ENCODE results near the gene TAGLN3.

TAGLN3 gene

DNA sequence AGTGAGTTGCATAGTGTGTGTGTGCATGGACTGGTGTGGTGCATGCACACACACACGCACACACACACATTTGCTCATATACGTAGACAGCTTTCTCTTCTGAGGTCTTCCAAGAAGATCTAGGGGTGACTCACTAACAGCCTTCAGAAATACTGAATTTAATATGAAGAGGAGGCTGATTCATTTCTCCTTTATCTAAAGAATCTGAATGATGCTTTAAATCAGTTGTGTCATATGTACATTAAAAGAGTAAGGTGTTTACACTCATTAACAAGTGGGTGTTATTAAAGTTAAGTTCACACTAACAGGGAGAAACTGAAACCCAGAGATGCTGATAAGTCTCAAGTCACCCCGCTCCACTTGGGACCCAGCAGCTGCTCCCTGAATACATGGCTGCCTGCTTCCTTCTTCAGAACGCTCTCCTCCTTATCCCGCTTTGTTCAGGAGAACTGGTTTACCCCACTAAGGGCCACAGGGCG is 57.8 kb downstream of the TAGLN3 start:
- no peaks in the 10 kb centered on the region for H3K36me3 ChIP-seq (ENCODE audit: insufficient read depth, low read length)
- H2AFZ ChIP-seq (ENCODE audit: low read depth, low read length) = no peak overlapping the region
- peaks cover 4% of the 10 kb centered on the region for H3K4me1 ChIP-seq (ENCODE audit: insufficient read depth, low read length)
- no peak overlapping the region for H3K4me3 ChIP-seq (ENCODE audit: low read length)
- H3K27me3 ChIP-seq (ENCODE audit: insufficient read depth, low read length) = no peaks in the 10 kb centered on the region
- no peaks in the 10 kb centered on the region for H3K9me3 ChIP-seq (ENCODE audit: low read length)

DNA sequence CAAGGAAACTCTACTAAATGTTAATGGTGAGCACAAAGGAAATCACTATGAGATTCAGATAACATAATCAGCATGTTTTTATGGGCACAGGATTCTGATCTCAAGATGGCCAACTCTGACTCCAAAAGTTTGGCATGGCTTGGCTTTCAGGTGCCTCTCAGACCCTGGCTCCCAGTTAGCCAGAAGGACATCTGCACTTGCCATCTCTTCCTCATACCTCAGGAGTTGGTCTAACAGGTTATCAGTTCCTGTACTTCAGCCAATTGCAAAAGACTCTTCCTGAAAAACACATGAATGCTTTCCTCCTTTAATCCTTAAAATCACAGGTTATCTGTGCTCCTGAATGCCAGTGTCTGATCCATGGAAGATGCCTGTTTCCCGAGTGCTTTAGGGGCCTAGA is 60.8 kb downstream of the TAGLN3 start:
- Histone ChIP-seq H3K36me3 (ENCODE audit: insufficient read depth, low read length) (no peaks in the 10 kb centered on the region), H3K4me3 (ENCODE audit: low read length) (no peak overlapping the region), H3K27me3 (ENCODE audit: insufficient read depth, low read length) (no peaks in the 10 kb centered on the region), H2AFZ (ENCODE audit: low read depth, low read length) (no peak overlapping the region), H3K4me1 (ENCODE audit: insufficient read depth, low read length) (peaks cover 4% of the 10 kb centered on the region), H3K9me3 (ENCODE audit: low read length) (no peaks in the 10 kb centered on the region)

DNA sequence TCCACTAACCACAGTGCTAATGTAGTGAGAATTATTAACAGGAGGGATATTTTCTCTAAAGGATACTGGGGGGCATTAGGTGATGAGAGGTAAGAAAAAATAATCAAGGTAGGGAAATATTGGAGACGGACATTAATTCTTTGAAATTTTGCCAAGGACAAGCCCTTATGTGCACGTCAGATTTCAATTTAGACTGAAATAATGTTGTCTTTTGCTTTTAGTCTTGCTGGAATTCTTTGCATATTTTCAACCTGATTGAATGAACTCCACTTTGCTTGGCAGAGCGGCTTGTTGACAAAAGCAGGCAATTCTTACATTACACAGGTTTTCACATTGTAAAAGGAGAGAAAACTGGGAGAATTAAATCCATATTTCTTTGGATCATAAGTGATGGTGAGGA is 62.4 kb downstream of the TAGLN3 start:
- H3K4me1 ChIP-seq (ENCODE audit: insufficient read depth, low read length) = peaks cover 4% of the 10 kb centered on the region
- no peaks in the 10 kb centered on the region for H3K9me3 ChIP-seq (ENCODE audit: low read length)
- no peak overlapping the region for H2AFZ ChIP-seq (ENCODE audit: low read depth, low read length)
- no peaks in the 10 kb centered on the region for H3K36me3 ChIP-seq (ENCODE audit: insufficient read depth, low read length)
- no peak overlapping the region for H3K4me3 ChIP-seq (ENCODE audit: low read length)
- no peaks in the 10 kb centered on the region for H3K27me3 ChIP-seq (ENCODE audit: insufficient read depth, low read length)
